Femur (tissue), 1 donor: ENCODE data around the gene DPEP3.

Experiments used
- DNase-seq: peaks from one replicate; pipeline ENCODE4 v3.0.0-alpha.2; 2017

Gene DPEP3

GRCh38 chr16:67966549-67967182 lies 13.6 kb downstream of the DPEP3 start:
- DNase-seq = no peak

GRCh38 chr16:67965668-67966548 lies 14.4 kb downstream of the DPEP3 start:
- no peak for DNase-seq

- DNase-seq = no peak
Observed at GRCh38 chr16:67964477-67965131, 15.7 kb downstream of the DPEP3 start.

- no peak for DNase-seq
Observed at GRCh38 chr16:67963662-67964321, 16.5 kb downstream of the DPEP3 start.

- no peak for DNase-seq
Observed at GRCh38 chr16:67963292-67963661, 17.0 kb downstream of the DPEP3 start.

GRCh38 chr16:67962135-67962534 lies 18.2 kb downstream of the DPEP3 start:
- no peak for DNase-seq

- DNase-seq = no peak
Observed at GRCh38 chr16:67961551-67961957, 18.7 kb downstream of the DPEP3 start.

- no peak for DNase-seq
Observed at GRCh38 chr16:67959536-67960329, 20.6 kb downstream of the DPEP3 start.

GRCh38 chr16:67957622-67958021 lies 22.7 kb downstream of the DPEP3 start:
- DNase-seq = no peak

GRCh38 chr16:67954421-67955196 lies 25.7 kb downstream of the DPEP3 start:
- no peak for DNase-seq

- peak; percentile 21 for DNase-seq
Observed at GRCh38 chr16:67953641-67954375, 26.5 kb downstream of the DPEP3 start.

GRCh38 chr16:67951485-67951884 lies 28.8 kb downstream of the DPEP3 start:
- DNase-seq = peak; percentile 65

- peak; percentile 16 for DNase-seq
Observed at GRCh38 chr16:67950335-67950843, 29.9 kb downstream of the DPEP3 start.

GRCh38 chr16:67949645-67950044 lies 30.7 kb downstream of the DPEP3 start:
- peak; percentile 11 for DNase-seq

- no peak for DNase-seq
Observed at GRCh38 chr16:67948015-67948414, 32.3 kb downstream of the DPEP3 start.

GRCh38 chr16:67946966-67947558 lies 33.2 kb downstream of the DPEP3 start:
- DNase-seq = no peak

- no peak for DNase-seq
Observed at GRCh38 chr16:67946128-67946569, 34.1 kb downstream of the DPEP3 start.

GRCh38 chr16:67945392-67945933 lies 34.8 kb downstream of the DPEP3 start:
- no peak for DNase-seq

- DNase-seq = no peak
Observed at GRCh38 chr16:67944690-67945391, 35.5 kb downstream of the DPEP3 start.
